Cardiac septum (tissue), 1 donor: Measurements from ENCODE around the gene OVCA2. TPM values are rescaled to one million over a fixed set of nuclear protein-coding genes. Genes with fewer than 3 reads are reported as not detected.
"Not testable (repeated sequence)": the region's sequence is repeated elsewhere in the genome, so short reads cannot be mapped to it uniquely, and the experiment has no call there.

Experiments
- DNase-seq: peaks from one replicate; pipeline ENCODE4 v3.0.0-alpha.2; 2020; ENCODE audit warnings: low spot score
- intact Hi-C: fragments of 100-400 bp; cut with DNase I; formaldehyde crosslinking; loops from one replicate; pipeline ENCODE4 v1.14.0; 2022
- total RNA-seq: library from RNA; stranded (reverse); fragmentation: NEBNext Ultra II Directional; extraction: Animal tissue kit (Norgen Biotek cat#: 25700); gene quantifications from one replicate; pipeline ENCODE4 v1.2.1, GENCODE V29; 2021
- donor health status: DM: no; HTN: no; CAD: no.

The OVCA2 gene
- total RNA-seq, 1 donor from 2014 or later, result 19.8 TPM

GRCh38 chr17:2013220-2013993, 28.4 kb upstream of the OVCA2 start:
- DNase-seq, intact Hi-C loops: not testable (repeated sequence)

GRCh38 chr17:2013994-2014317, 27.9 kb upstream of the OVCA2 start:
- no peak for DNase-seq
- intact Hi-C loops, result no loop called here

- DNase-seq, result no peak
- intact Hi-C loops, result no loop called here
Observed at GRCh38 chr17:2015314-2015713, 26.5 kb upstream of the OVCA2 start.

GRCh38 chr17:2016494-2016893, 25.3 kb upstream of the OVCA2 start:
- DNase-seq, result no peak
- intact Hi-C loops, result no loop called here

GRCh38 chr17:2017274-2017941, 24.4 kb upstream of the OVCA2 start:
- intact Hi-C loops, result no loop called here

GRCh38 chr17:2018716-2019510, 22.9 kb upstream of the OVCA2 start:
- intact Hi-C loops, result no loop called here
- DNase-seq, result no peak

More at GRCh38 chr17:2017274-2017941, 24.4 kb upstream of the OVCA2 start:
- DNase-seq, result no peak

GRCh38 chr17:2019723-2020122, 22.1 kb upstream of the OVCA2 start:
- DNase-seq, result no peak
- intact Hi-C loops, result loop anchor here (10.0 kb wide), 2 partner anchors 305 to 355 kb away; partner anchors contain the start of gene TLCD2

GRCh38 chr17:2020721-2021120, 21.1 kb upstream of the OVCA2 start:
- intact Hi-C loops, result loop anchor here (10.0 kb wide), 2 partner anchors 306 to 356 kb away; partner anchors contain the start of gene TLCD2
- DNase-seq, result no peak

- no peak for DNase-seq
- intact Hi-C loops, result loop anchor here (10.0 kb wide), 2 partner anchors 308 to 358 kb away; partner anchors contain the start of gene TLCD2
Observed at GRCh38 chr17:2022647-2023240, 19.1 kb upstream of the OVCA2 start.

GRCh38 chr17:2023256-2023655, 18.6 kb upstream of the OVCA2 start:
- intact Hi-C loops, result loop anchor here (10.0 kb wide), 2 partner anchors 308 to 358 kb away; partner anchors contain the start of gene TLCD2
- DNase-seq, result no peak

- DNase-seq, result no peak
- intact Hi-C loops, result loop anchor here (10.0 kb wide), 2 partner anchors 309 to 359 kb away; partner anchors contain the start of gene TLCD2
Observed at GRCh38 chr17:2023692-2024571, 17.9 kb upstream of the OVCA2 start.

- DNase-seq, result no peak
- intact Hi-C loops, result loop anchor here (5.0 to 10.0 kb wide), 3 partner anchors 292 to 360 kb away; partner anchors contain the start of gene TLCD2
Observed at GRCh38 chr17:2024572-2025219, 17.1 kb upstream of the OVCA2 start.

GRCh38 chr17:2025220-2025621, 16.6 kb upstream of the OVCA2 start, which contains the start of gene RTN4RL1:
RTN4RL1 (minus strand) TSS chr17:2025334; CDS start chr17:2024865, 469 bp downstream.
- no peak for DNase-seq
- intact Hi-C loops, result loop anchor here (5.0 to 10.0 kb wide), 3 partner anchors 293 to 360 kb away; partner anchors contain the start of gene TLCD2

GRCh38 chr17:2025622-2026309, 16.1 kb upstream of the OVCA2 start:
- DNase-seq, result no peak
- intact Hi-C loops, result loop anchor here (1.0 to 10.0 kb wide), 4 partner anchors 117 to 361 kb away; partner anchors contain the start of gene TLCD2

GRCh38 chr17:2027528-2028233, 14.1 kb upstream of the OVCA2 start:
- intact Hi-C loops, result loop anchor here (5.0 to 10.0 kb wide), 3 partner anchors 295 to 363 kb away; partner anchors contain the start of gene TLCD2
- DNase-seq, result no peak

GRCh38 chr17:2028234-2028614, 13.6 kb upstream of the OVCA2 start:
- intact Hi-C loops, result loop anchor here (5.0 to 10.0 kb wide), 3 partner anchors 296 to 363 kb away; partner anchors contain the start of gene TLCD2
- DNase-seq, result no peak
